Measurements from ENCODE around the gene STX11.

The STX11 gene

GRCh38 chr6:144153260-144153659, 2.9 kb downstream of the STX11 start:
- H3K4me3 ChIP-seq (ENCODE audit: low read depth, low read length) = no peak overlapping the region
- no peak for TF ChIP-seq CTCF (IDR thresholded peaks at IDR 0.05; ENCODE audit: insufficient read depth, low read length, missing control alignments)
- CTCF ChIA-PET = no interaction called here
- POLR2A ChIA-PET = no interaction called here
- DNase-seq (ENCODE audit: low read depth, low spot score) = no peak

- ChIA-PET POLR2A (no interaction called here), CTCF (no interaction called here)
- TF ChIP-seq CTCF (IDR thresholded peaks at IDR 0.05; ENCODE audit: insufficient read depth, low read length, missing control alignments) = no peak
- no peak overlapping the region for H3K4me3 ChIP-seq (ENCODE audit: low read depth, low read length)
- DNase-seq (ENCODE audit: low read depth, low spot score) = no peak
These were observed 3.7 kb downstream of the STX11 start for GRCh38 chr6:144153971-144154370.

DNA sequence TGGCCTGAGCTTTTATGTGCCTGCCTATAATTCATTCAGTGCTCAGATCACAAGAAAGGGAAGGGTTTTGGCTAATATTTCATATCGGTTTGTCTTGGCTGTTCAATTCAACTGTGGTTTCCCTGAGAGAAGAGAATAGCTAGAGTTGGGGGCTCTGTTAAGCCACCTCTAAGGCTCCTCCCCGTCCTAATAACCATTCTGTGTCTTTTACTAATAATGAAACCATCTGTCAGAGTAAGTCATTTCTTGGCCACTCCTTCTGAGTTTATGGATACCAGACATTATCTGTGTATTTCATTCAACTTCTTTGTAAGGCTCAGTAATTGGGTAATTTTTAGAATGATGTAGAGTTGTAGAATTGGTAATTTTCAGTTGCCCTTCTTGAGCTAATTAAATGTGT, 5.2 kb downstream of the STX11 start:
- H3K4me3 ChIP-seq (ENCODE audit: low read depth, low read length) = no peak overlapping the region
- POLR2A ChIA-PET = no interaction called here
- no peak for DNase-seq (ENCODE audit: low read depth, low spot score)
- no peak for TF ChIP-seq CTCF (IDR thresholded peaks at IDR 0.05; ENCODE audit: insufficient read depth, low read length, missing control alignments)
- CTCF ChIA-PET = interaction anchor here (0.8 to 1.3 kb wide), 3 partner anchors 9 to 51 kb away, joined by 3 read pairs; no protein-coding TSS in a partner anchor

DNA sequence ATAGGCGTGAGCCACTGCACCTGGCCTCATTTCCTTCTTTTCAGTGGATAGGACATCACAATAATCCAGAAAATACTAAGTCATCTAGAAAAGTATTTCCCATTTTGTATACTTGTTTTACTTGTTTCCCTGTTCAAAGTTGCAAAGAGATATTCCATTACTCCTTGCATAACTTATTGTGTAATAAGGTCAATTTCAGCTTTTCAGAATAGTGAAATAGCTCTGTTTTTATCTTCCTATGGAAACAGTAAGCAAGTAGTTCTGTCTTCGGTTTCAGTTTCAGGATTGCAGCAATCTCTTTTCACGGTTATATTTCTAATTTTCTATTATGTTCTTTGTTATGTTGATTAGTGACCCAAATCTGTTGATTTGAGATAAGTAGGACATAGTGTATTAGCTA, 6.0 kb downstream of the STX11 start:
- DNase-seq (ENCODE audit: low read depth, low spot score) = no peak
- H3K4me3 ChIP-seq (ENCODE audit: low read depth, low read length) = no peak overlapping the region
- ChIA-PET POLR2A (no interaction called here), CTCF (interaction anchor here (0.8 to 1.0 kb wide), 2 partner anchors 13 to 51 kb away, joined by 3 read pairs; no protein-coding TSS in a partner anchor)
- TF ChIP-seq CTCF (IDR thresholded peaks at IDR 0.05; ENCODE audit: insufficient read depth, low read length, missing control alignments) = no peak

GRCh38 chr6:144156991-144157390, 6.7 kb downstream of the STX11 start:
- ChIA-PET CTCF (interaction anchor here (1.0 kb wide), 1 partner anchor 14 kb away, joined by 3 read pairs; no protein-coding TSS in a partner anchor), POLR2A (no interaction called here)
- no peak for TF ChIP-seq CTCF (IDR thresholded peaks at IDR 0.05; ENCODE audit: insufficient read depth, low read length, missing control alignments)
- no peak for DNase-seq (ENCODE audit: low read depth, low spot score)
- H3K4me3 ChIP-seq (ENCODE audit: low read depth, low read length) = no peak overlapping the region

- ChIA-PET CTCF (no interaction called here), POLR2A (no interaction called here)
These were observed 7.8 kb downstream of the STX11 start for GRCh38 chr6:144158133-144158532.

More at GRCh38 chr6:144158133-144158532, 7.8 kb downstream of the STX11 start:
- H3K4me3 ChIP-seq (ENCODE audit: low read depth, low read length) = no peak overlapping the region
- TF ChIP-seq CTCF (IDR thresholded peaks at IDR 0.05; ENCODE audit: insufficient read depth, low read length, missing control alignments) = no peak
- DNase-seq (ENCODE audit: low read depth, low spot score) = peak; percentile 71

Measured in AG04449 (cell line).